Measurements from ENCODE around the gene OR2B2.

GRCh38 chr6:27874016-27874415 lies 38.2 kb downstream of the OR2B2 start:
- TF ChIP-seq TAF1 (conservative IDR thresholded peaks at IDR 0.05) (no peak), FOXA2 (IDR thresholded peaks at IDR 0.05) (no peak), CTCF (IDR thresholded peaks at IDR 0.05; ENCODE audit: low read depth, low read length, missing input control) (no peak)
